ENCODE data around the gene PLPPR2. TPM values are rescaled to one million over a fixed set of nuclear protein-coding genes. Genes with fewer than 3 reads are reported as not detected.

The PLPPR2 gene
- total RNA-seq, 1 experiment from 2014 or later = 7.5 TPM

DNA sequence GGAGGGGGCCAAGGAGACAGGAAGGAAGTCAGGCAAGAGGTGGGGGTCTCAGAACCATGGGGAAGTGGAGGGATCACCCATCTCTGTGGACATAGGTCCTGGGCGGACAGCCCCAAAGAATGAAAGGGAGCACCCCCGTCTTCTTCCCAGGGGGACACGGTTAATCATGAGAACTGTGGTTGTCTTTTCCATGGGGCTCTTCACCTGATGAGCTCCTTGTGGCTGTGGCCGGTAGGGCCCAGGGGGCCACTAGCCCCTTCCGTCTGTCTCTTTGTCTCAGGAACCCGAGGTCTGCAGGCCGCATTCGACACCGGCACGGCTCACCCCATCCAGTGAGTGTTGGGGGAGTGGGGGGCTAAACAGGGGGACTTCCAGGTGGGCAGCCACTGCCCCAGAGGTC lies 8.6 kb downstream of the PLPPR2 start:
- Mint-ChIP-seq H3K36me3 (peaks cover 3% of the 10 kb centered on the region; the same call in 1 of the 2 replicates), H3K27ac (no peak overlapping the region), H3K4me3 (no peak overlapping the region), H3K27me3 (ENCODE audit: low read depth) (peaks cover 26% of the 10 kb centered on the region), H3K9me3 (no peaks in the 10 kb centered on the region), H3K4me1 (peaks cover 16% of the 10 kb centered on the region)
- ChIA-PET POLR2A (no interaction called here), CTCF (interaction anchor here (0.6 to 1.6 kb wide), 4 partner anchors 11 to 70 kb away, joined by 5 read pairs; partner anchors contain the start of gene SWSAP1)
- no peak for DNase-seq (ENCODE audit: low spot score)
- no peak for TF ChIP-seq ZBTB21 (CRISPR knock-in tag; IDR thresholded peaks at IDR 0.05; ENCODE audit: borderline replicate concordance)
- TF ChIP-seq, protein P1, sequence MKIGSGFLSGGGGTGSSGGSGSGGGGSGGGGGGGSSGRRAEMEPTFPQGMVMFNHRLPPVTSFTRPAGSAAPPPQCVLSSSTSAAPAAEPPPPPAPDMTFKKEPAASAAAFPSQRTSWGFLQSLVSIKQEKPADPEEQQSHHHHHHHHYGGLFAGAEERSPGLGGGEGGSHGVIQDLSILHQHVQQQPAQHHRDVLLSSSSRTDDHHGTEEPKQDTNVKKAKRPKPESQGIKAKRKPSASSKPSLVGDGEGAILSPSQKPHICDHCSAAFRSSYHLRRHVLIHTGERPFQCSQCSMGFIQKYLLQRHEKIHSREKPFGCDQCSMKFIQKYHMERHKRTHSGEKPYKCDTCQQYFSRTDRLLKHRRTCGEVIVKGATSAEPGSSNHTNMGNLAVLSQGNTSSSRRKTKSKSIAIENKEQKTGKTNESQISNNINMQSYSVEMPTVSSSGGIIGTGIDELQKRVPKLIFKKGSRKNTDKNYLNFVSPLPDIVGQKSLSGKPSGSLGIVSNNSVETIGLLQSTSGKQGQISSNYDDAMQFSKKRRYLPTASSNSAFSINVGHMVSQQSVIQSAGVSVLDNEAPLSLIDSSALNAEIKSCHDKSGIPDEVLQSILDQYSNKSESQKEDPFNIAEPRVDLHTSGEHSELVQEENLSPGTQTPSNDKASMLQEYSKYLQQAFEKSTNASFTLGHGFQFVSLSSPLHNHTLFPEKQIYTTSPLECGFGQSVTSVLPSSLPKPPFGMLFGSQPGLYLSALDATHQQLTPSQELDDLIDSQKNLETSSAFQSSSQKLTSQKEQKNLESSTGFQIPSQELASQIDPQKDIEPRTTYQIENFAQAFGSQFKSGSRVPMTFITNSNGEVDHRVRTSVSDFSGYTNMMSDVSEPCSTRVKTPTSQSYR (CRISPR knock-in tag; IDR thresholded peaks at IDR 0.05) = no peak
- no peak for ATAC-seq

DNA sequence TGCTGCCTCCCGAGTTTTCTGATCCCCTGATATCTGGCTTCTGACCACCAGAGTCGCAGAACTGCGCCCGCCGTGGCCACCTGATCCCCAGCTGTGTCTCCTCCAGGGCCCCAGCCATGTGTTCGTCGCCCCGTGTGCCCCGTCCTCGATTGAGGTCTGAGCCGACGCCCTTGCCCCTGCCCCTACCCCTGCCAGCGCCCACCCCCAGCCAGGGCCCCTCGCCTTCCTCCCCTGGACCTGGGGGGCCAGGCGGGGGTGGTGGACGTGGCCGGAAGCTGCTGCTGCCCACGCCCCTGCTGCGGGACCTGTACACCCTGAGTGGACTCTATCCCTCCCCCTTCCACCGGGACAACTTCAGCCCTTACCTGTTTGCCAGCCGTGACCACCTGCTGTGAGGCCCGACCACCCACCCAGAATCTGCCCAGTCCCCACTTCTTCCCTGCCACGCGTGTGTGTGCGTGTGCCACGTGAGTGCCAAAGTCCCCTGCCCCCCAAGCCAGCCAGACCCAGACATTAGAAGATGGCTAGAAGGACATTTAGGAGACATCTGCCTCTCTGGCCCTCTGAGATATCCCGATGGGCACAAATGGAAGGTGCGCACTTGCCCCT lies 9.2 kb downstream of the PLPPR2 start:
- Mint-ChIP-seq H3K4me1 (peaks cover 16% of the 10 kb centered on the region), H3K36me3 (peaks cover 3% of the 10 kb centered on the region; the same call in 1 of the 2 replicates), H3K27ac (no peak overlapping the region), H3K9me3 (no peaks in the 10 kb centered on the region), H3K4me3 (no peak overlapping the region), H3K27me3 (ENCODE audit: low read depth) (peaks cover 21% of the 10 kb centered on the region)
- DNase-seq (ENCODE audit: low spot score) = no peak
- ChIA-PET CTCF (interaction anchor here (1.5 to 1.6 kb wide), 3 partner anchors 10 to 71 kb away, joined by 5 read pairs; partner anchors contain the start of gene SWSAP1), POLR2A (interaction anchor here (0.6 kb wide), 1 partner anchor 218 kb away, joined by 3 read pairs; no protein-coding TSS in a partner anchor)
- no peak for ATAC-seq
- TF ChIP-seq, protein P2, sequence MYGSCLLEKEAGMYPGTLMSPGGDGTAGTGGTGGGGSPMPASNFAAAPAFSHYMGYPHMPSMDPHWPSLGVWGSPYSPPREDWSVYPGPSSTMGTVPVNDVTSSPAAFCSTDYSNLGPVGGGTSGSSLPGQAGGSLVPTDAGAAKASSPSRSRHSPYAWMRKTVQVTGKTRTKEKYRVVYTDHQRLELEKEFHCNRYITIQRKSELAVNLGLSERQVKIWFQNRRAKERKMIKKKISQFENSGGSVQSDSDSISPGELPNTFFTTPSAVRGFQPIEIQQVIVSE (CRISPR knock-in tag; IDR thresholded peaks at IDR 0.05; ENCODE audit: borderline replicate concordance) = no peak
- TF ChIP-seq SP1 (CRISPR knock-in tag; conservative IDR thresholded peaks at IDR 0.05) = no peak
- TF ChIP-seq, protein P3, sequence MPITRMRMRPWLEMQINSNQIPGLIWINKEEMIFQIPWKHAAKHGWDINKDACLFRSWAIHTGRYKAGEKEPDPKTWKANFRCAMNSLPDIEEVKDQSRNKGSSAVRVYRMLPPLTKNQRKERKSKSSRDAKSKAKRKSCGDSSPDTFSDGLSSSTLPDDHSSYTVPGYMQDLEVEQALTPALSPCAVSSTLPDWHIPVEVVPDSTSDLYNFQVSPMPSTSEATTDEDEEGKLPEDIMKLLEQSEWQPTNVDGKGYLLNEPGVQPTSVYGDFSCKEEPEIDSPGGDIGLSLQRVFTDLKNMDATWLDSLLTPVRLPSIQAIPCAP (CRISPR knock-in tag; IDR thresholded peaks at IDR 0.05) = no peak

DNA sequence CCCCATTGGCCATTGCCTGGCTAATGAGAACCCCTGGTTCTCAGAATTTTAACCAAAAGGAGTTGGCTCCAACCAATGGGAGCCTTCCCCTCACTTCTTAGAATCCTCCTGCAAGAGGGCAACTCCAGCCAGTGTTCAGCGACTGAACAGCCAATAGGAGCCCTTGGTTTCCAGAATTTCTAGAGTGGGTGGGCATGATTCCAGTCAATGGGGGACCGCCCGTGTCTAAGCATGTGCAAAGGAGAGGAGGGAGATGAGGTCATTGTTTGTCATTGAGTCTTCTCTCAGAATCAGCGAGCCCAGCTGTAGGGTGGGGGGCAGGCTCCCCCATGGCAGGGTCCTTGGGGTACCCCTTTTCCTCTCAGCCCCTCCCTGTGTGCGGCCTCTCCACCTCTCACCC lies 9.7 kb downstream of the PLPPR2 start:
- Mint-ChIP-seq H3K4me1 (peaks cover 16% of the 10 kb centered on the region), H3K36me3 (peaks cover 3% of the 10 kb centered on the region; the same call in 1 of the 2 replicates), H3K27ac (no peak overlapping the region), H3K9me3 (no peaks in the 10 kb centered on the region), H3K4me3 (no peak overlapping the region), H3K27me3 (ENCODE audit: low read depth) (peaks cover 15% of the 10 kb centered on the region)
- ATAC-seq (no peak), DNase-seq (ENCODE audit: low spot score) (no peak)
- POLR2A ChIA-PET = interaction anchor here (0.6 kb wide), 1 partner anchor 219 kb away, joined by 3 read pairs; no protein-coding TSS in a partner anchor
- CTCF ChIA-PET = interaction anchor here (1.5 kb wide), 1 partner anchor 10 kb away, joined by 5 read pairs; the partner anchor contains the start of gene SWSAP1
- TF ChIP-seq GRHL2 (CRISPR knock-in tag; IDR thresholded peaks at IDR 0.05; ENCODE audit: insufficient replicate concordance, severe bottlenecking) (no peak), ZNF317 (CRISPR knock-in tag; IDR thresholded peaks at IDR 0.05; ENCODE audit: borderline replicate concordance, low read depth) (no peak)
- TF ChIP-seq, protein P4, sequence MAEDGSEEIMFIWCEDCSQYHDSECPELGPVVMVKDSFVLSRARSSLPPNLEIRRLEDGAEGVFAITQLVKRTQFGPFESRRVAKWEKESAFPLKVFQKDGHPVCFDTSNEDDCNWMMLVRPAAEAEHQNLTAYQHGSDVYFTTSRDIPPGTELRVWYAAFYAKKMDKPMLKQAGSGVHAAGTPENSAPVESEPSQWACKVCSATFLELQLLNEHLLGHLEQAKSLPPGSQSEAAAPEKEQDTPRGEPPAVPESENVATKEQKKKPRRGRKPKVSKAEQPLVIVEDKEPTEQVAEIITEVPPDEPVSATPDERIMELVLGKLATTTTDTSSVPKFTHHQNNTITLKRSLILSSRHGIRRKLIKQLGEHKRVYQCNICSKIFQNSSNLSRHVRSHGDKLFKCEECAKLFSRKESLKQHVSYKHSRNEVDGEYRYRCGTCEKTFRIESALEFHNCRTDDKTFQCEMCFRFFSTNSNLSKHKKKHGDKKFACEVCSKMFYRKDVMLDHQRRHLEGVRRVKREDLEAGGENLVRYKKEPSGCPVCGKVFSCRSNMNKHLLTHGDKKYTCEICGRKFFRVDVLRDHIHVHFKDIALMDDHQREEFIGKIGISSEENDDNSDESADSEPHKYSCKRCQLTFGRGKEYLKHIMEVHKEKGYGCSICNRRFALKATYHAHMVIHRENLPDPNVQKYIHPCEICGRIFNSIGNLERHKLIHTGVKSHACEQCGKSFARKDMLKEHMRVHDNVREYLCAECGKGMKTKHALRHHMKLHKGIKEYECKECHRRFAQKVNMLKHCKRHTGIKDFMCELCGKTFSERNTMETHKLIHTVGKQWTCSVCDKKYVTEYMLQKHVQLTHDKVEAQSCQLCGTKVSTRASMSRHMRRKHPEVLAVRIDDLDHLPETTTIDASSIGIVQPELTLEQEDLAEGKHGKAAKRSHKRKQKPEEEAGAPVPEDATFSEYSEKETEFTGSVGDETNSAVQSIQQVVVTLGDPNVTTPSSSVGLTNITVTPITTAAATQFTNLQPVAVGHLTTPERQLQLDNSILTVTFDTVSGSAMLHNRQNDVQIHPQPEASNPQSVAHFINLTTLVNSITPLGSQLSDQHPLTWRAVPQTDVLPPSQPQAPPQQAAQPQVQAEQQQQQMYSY (CRISPR knock-in tag; IDR thresholded peaks at IDR 0.05) = no peak
- TF ChIP-seq, protein P5, sequence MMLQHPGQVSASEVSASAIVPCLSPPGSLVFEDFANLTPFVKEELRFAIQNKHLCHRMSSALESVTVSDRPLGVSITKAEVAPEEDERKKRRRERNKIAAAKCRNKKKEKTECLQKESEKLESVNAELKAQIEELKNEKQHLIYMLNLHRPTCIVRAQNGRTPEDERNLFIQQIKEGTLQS (CRISPR knock-in tag; conservative IDR thresholded peaks at IDR 0.05) = no peak
- TF ChIP-seq, protein P6, sequence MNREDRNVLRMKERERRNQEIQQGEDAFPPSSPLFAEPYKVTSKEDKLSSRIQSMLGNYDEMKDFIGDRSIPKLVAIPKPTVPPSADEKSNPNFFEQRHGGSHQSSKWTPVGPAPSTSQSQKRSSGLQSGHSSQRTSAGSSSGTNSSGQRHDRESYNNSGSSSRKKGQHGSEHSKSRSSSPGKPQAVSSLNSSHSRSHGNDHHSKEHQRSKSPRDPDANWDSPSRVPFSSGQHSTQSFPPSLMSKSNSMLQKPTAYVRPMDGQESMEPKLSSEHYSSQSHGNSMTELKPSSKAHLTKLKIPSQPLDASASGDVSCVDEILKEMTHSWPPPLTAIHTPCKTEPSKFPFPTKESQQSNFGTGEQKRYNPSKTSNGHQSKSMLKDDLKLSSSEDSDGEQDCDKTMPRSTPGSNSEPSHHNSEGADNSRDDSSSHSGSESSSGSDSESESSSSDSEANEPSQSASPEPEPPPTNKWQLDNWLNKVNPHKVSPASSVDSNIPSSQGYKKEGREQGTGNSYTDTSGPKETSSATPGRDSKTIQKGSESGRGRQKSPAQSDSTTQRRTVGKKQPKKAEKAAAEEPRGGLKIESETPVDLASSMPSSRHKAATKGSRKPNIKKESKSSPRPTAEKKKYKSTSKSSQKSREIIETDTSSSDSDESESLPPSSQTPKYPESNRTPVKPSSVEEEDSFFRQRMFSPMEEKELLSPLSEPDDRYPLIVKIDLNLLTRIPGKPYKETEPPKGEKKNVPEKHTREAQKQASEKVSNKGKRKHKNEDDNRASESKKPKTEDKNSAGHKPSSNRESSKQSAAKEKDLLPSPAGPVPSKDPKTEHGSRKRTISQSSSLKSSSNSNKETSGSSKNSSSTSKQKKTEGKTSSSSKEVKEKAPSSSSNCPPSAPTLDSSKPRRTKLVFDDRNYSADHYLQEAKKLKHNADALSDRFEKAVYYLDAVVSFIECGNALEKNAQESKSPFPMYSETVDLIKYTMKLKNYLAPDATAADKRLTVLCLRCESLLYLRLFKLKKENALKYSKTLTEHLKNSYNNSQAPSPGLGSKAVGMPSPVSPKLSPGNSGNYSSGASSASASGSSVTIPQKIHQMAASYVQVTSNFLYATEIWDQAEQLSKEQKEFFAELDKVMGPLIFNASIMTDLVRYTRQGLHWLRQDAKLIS (CRISPR knock-in tag; IDR thresholded peaks at IDR 0.05; ENCODE audit: borderline replicate concordance) = no peak
- TF ChIP-seq, protein P7, sequence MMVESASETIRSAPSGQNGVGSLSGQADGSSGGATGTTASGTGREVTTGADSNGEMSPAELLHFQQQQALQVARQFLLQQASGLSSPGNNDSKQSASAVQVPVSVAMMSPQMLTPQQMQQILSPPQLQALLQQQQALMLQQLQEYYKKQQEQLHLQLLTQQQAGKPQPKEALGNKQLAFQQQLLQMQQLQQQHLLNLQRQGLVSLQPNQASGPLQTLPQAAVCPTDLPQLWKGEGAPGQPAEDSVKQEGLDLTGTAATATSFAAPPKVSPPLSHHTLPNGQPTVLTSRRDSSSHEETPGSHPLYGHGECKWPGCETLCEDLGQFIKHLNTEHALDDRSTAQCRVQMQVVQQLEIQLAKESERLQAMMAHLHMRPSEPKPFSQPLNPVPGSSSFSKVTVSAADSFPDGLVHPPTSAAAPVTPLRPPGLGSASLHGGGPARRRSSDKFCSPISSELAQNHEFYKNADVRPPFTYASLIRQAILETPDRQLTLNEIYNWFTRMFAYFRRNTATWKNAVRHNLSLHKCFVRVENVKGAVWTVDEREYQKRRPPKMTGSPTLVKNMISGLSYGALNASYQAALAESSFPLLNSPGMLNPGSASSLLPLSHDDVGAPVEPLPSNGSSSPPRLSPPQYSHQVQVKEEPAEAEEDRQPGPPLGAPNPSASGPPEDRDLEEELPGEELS (CRISPR knock-in tag; IDR thresholded peaks at IDR 0.05) = no peak
- TF ChIP-seq, protein P8, sequence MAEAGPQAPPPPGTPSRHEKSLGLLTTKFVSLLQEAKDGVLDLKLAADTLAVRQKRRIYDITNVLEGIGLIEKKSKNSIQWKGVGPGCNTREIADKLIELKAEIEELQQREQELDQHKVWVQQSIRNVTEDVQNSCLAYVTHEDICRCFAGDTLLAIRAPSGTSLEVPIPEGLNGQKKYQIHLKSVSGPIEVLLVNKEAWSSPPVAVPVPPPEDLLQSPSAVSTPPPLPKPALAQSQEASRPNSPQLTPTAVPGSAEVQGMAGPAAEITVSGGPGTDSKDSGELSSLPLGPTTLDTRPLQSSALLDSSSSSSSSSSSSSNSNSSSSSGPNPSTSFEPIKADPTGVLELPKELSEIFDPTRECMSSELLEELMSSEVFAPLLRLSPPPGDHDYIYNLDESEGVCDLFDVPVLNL (CRISPR knock-in tag; IDR thresholded peaks at IDR 0.05; ENCODE audit: borderline replicate concordance, low read depth) = no peak

Data from WTC11 (cell line).